ENCODE measurements around the gene DVL2.
A peak's percentile ranks its signal among the peaks of the same experiment; 100 is the strongest.

DVL2 gene

GRCh38 chr17:7237266-7237760, 3.0 kb upstream of the DVL2 start:
- no peak for DNase-seq (ENCODE audit: low read depth, low spot score)
- Histone ChIP-seq H3K9ac (ENCODE audit: insufficient read length) (peak overlapping the region; percentile 95), H3K36me3 (ENCODE audit: insufficient read depth, low read length) (peaks cover 42% of the 10 kb centered on the region), H3K4me3 (peak overlapping the region; percentile 95), H3K27ac (peak overlapping the region; percentile 95), H3K9me3 (ENCODE audit: low read depth, low read length) (no peaks in the 10 kb centered on the region)
- TF ChIP-seq EZH2 (IDR thresholded peaks at IDR 0.05), result no peak
- TF ChIP-seq POLR2AphosphoS5 (IDR thresholded peaks at IDR 0.05; ENCODE audit: borderline replicate concordance, low read depth, low read length), result no peak
- TF ChIP-seq FOXP2 (optimal IDR thresholded peaks at IDR 0.05; ENCODE audit: control extremely low read depth, extremely low read length, insufficient read depth), result no peak

GRCh38 chr17:7236808-7237207, 2.5 kb upstream of the DVL2 start:
- Histone ChIP-seq H3K27ac (peak overlapping the region; percentile 95), H3K9ac (ENCODE audit: insufficient read length) (peak overlapping the region; percentile 95), H3K36me3 (ENCODE audit: insufficient read depth, low read length) (peaks cover 42% of the 10 kb centered on the region), H3K4me3 (peak overlapping the region; percentile 95; the same call in 1 of the 2 replicates), H3K9me3 (ENCODE audit: low read depth, low read length) (no peaks in the 10 kb centered on the region)
- no peak for DNase-seq (ENCODE audit: low read depth, low spot score)
- TF ChIP-seq FOXP2 (optimal IDR thresholded peaks at IDR 0.05; ENCODE audit: control extremely low read depth, extremely low read length, insufficient read depth) (no peak), POLR2AphosphoS5 (IDR thresholded peaks at IDR 0.05; ENCODE audit: borderline replicate concordance, low read depth, low read length) (no peak), EZH2 (IDR thresholded peaks at IDR 0.05) (no peak)

GRCh38 chr17:7235693-7236665, 1.7 kb upstream of the DVL2 start:
- no peak overlapping the region for H3K4me3 ChIP-seq
- H3K36me3 ChIP-seq (ENCODE audit: insufficient read depth, low read length), result peaks cover 40% of the 10 kb centered on the region
- H3K9ac ChIP-seq (ENCODE audit: insufficient read length), result no peak overlapping the region
- TF ChIP-seq FOXP2 (optimal IDR thresholded peaks at IDR 0.05; ENCODE audit: control extremely low read depth, extremely low read length, insufficient read depth) (no peak), POLR2AphosphoS5 (IDR thresholded peaks at IDR 0.05; ENCODE audit: borderline replicate concordance, low read depth, low read length) (no peak), EZH2 (IDR thresholded peaks at IDR 0.05) (no peak)
- H3K27ac ChIP-seq, result peak overlapping the region; percentile 95; the same call in 1 of the 2 replicates
- no peaks in the 10 kb centered on the region for H3K9me3 ChIP-seq (ENCODE audit: low read depth, low read length)
- no peak for DNase-seq (ENCODE audit: low read depth, low spot score)

GRCh38 chr17:7233701-7234082, 625 bp downstream of the DVL2 start:
- peak overlapping the region; percentile 80 for H3K27ac ChIP-seq
- H3K9ac ChIP-seq (ENCODE audit: insufficient read length), result peak overlapping the region; percentile 88
- no peak for DNase-seq (ENCODE audit: low read depth, low spot score)
- peaks cover 48% of the 10 kb centered on the region for H3K36me3 ChIP-seq (ENCODE audit: insufficient read depth, low read length)
- H3K9me3 ChIP-seq (ENCODE audit: low read depth, low read length), result no peaks in the 10 kb centered on the region
- peak overlapping the region; percentile 80 for H3K4me3 ChIP-seq
- no peak for TF ChIP-seq EZH2 (IDR thresholded peaks at IDR 0.05)

GRCh38 chr17:7232114-7232513, 2.2 kb downstream of the DVL2 start:
- no peak for TF ChIP-seq FOXP2 (optimal IDR thresholded peaks at IDR 0.05; ENCODE audit: control extremely low read depth, extremely low read length, insufficient read depth)
- TF ChIP-seq POLR2AphosphoS5 (IDR thresholded peaks at IDR 0.05; ENCODE audit: borderline replicate concordance, low read depth, low read length), result no peak
- no peak for TF ChIP-seq EZH2 (IDR thresholded peaks at IDR 0.05)
- H3K36me3 ChIP-seq (ENCODE audit: insufficient read depth, low read length), result peaks cover 59% of the 10 kb centered on the region
- no peak overlapping the region for H3K27ac ChIP-seq
- peak overlapping the region; percentile 62 for H3K9ac ChIP-seq (ENCODE audit: insufficient read length)
- DNase-seq (ENCODE audit: low read depth, low spot score), result no peak
- no peaks in the 10 kb centered on the region for H3K9me3 ChIP-seq (ENCODE audit: low read depth, low read length)
- H3K4me3 ChIP-seq, result peak overlapping the region; percentile 80

- Histone ChIP-seq H3K4me3 (no peak overlapping the region), H3K27ac (no peak overlapping the region), H3K9ac (ENCODE audit: insufficient read length) (no peak overlapping the region), H3K9me3 (ENCODE audit: low read depth, low read length) (no peaks in the 10 kb centered on the region), H3K36me3 (ENCODE audit: insufficient read depth, low read length) (peaks cover 61% of the 10 kb centered on the region)
- no peak for DNase-seq (ENCODE audit: low read depth, low spot score)
- TF ChIP-seq FOXP2 (optimal IDR thresholded peaks at IDR 0.05; ENCODE audit: control extremely low read depth, extremely low read length, insufficient read depth) (no peak), EZH2 (IDR thresholded peaks at IDR 0.05) (no peak), POLR2AphosphoS5 (IDR thresholded peaks at IDR 0.05; ENCODE audit: borderline replicate concordance, low read depth, low read length) (no peak)
Measured at GRCh38 chr17:7229504-7229903, 4.8 kb downstream of the DVL2 start.

- H3K4me3 ChIP-seq, result no peak overlapping the region
- H3K27ac ChIP-seq, result no peak overlapping the region
- no peaks in the 10 kb centered on the region for H3K9me3 ChIP-seq (ENCODE audit: low read depth, low read length)
- TF ChIP-seq POLR2AphosphoS5 (IDR thresholded peaks at IDR 0.05; ENCODE audit: borderline replicate concordance, low read depth, low read length) (no peak), EZH2 (IDR thresholded peaks at IDR 0.05) (no peak), FOXP2 (optimal IDR thresholded peaks at IDR 0.05; ENCODE audit: control extremely low read depth, extremely low read length, insufficient read depth) (no peak)
- DNase-seq (ENCODE audit: low read depth, low spot score), result no peak
- H3K9ac ChIP-seq (ENCODE audit: insufficient read length), result no peak overlapping the region
- H3K36me3 ChIP-seq (ENCODE audit: insufficient read depth, low read length), result peaks cover 66% of the 10 kb centered on the region
Measured at GRCh38 chr17:7228920-7229319, 5.4 kb downstream of the DVL2 start.

- Histone ChIP-seq H3K27ac (no peak overlapping the region), H3K9me3 (ENCODE audit: low read depth, low read length) (no peaks in the 10 kb centered on the region), H3K4me3 (no peak overlapping the region), H3K36me3 (ENCODE audit: insufficient read depth, low read length) (peaks cover 84% of the 10 kb centered on the region), H3K9ac (ENCODE audit: insufficient read length) (no peak overlapping the region)
- TF ChIP-seq POLR2AphosphoS5 (IDR thresholded peaks at IDR 0.05; ENCODE audit: borderline replicate concordance, low read depth, low read length), result no peak
- no peak for TF ChIP-seq FOXP2 (optimal IDR thresholded peaks at IDR 0.05; ENCODE audit: control extremely low read depth, extremely low read length, insufficient read depth)
- no peak for TF ChIP-seq EZH2 (IDR thresholded peaks at IDR 0.05)
- DNase-seq (ENCODE audit: low read depth, low spot score), result no peak
Measured at GRCh38 chr17:7226721-7227710, 7.3 kb downstream of the DVL2 start.

Data from SK-N-MC (cell line).